SK-N-SH (cell line): Measurements from ENCODE around the gene AARS2. TPM values are rescaled to one million over a fixed set of nuclear protein-coding genes. Genes with fewer than 3 reads are reported as not detected.

Experiments
- CTCF ChIA-PET: fragments of 300-600, 350-600 bp; formaldehyde crosslinking; extraction: SDS; loops from one replicate; lab custom pipeline; 2021; lab: Yijun Ruan, JAX
- POLR2A ChIA-PET: fragments of 350-600 bp; sonication (Branson Sonifier 250); formaldehyde crosslinking; extraction: SDS; loops from one replicate; lab custom pipeline; 2020; ENCODE audit warnings: antibody characterized with exemption, inconsistent platforms; lab: Yijun Ruan, JAX
- DNase-seq: peaks from one replicate; pipeline ENCODE4 v3.0.0; 2012
- H2AFZ ChIP-seq: fragments of 200-600 bp; sonication (generic); 2 replicates; pipeline ENCODE4 v1.8.1; 2016; ENCODE audit warnings: antibody characterized with exemption, mild to moderate bottlenecking, low read depth
- H3F3A ChIP-seq: fragments of 200-600 bp; sonication (generic); replicated peaks from 2 replicates; pipeline ENCODE3; 2016; ENCODE audit warnings: antibody characterized with exemption, mild to moderate bottlenecking; ENCODE audit not compliant: insufficient read depth
- H3K27ac ChIP-seq, 2 experiments: fragments of 200-500 bp in 1 of 2; fragments of 200-600 bp in 1 of 2; sonication (Bioruptor generic) in 1 of 2; sonication (generic), shearing (Covaris generic) in 1 of 2; 2 replicates each; pipeline versions ENCODE4 v1.5.1 to v1.6.1; 2014 to 2016; ENCODE audit warnings: low read depth in 2 of 2, inconsistent platforms in 1 of 2, low read length in 1 of 2, mild to moderate bottlenecking in 1 of 2, mixed read lengths in 1 of 2
- H3K27me3 ChIP-seq: fragments of 200-600 bp; sonication (generic), shearing (Covaris generic); 2 replicates; pipeline ENCODE4 v1.6.1; 2016; ENCODE audit warnings: mixed run types; ENCODE audit not compliant: insufficient read depth
- H3K36me3 ChIP-seq, 2 experiments: fragments of 200-500 bp in 1 of 2; fragments of 200-600 bp in 1 of 2; sonication (Bioruptor generic) in 1 of 2; sonication (generic) in 1 of 2; replicated peaks in 1 of 2; 2 replicates each; pipeline versions ENCODE3 to v1.5.1; 2014 to 2016; ENCODE audit warnings: low read length in 1 of 2, mild to moderate bottlenecking in 1 of 2; ENCODE audit not compliant: insufficient read depth in 2 of 2, control insufficient read depth in 1 of 2
- H3K4me1 ChIP-seq, 2 experiments: fragments of 200-500 bp in 1 of 2; fragments of 200-600 bp in 1 of 2; sonication (Bioruptor generic) in 1 of 2; sonication (generic), shearing (Covaris generic) in 1 of 2; 2 replicates each; pipeline versions ENCODE4 v1.5.1 to v1.6.1; 2014 to 2016; ENCODE audit warnings: low read depth in 1 of 2, low read length in 1 of 2, mixed run types in 1 of 2; ENCODE audit not compliant: insufficient read depth in 2 of 2, control insufficient read depth in 1 of 2
- H3K4me2 ChIP-seq: fragments of 200-600 bp; sonication (generic), shearing (Covaris generic); 2 replicates; pipeline ENCODE4 v1.6.1; 2017; ENCODE audit warnings: mixed run types
- H3K4me3 ChIP-seq, 2 experiments: fragments of 200-500 bp in 1 of 2; fragments of 200-600 bp in 1 of 2; sonication (Bioruptor generic) in 1 of 2; sonication (generic), shearing (Covaris generic) in 1 of 2; 2 replicates each; pipeline versions ENCODE4 v1.5.1 to v1.8.1; 2014 to 2016; ENCODE audit warnings: low read depth in 2 of 2, inconsistent platforms in 1 of 2, low read length in 1 of 2, mild to moderate bottlenecking in 1 of 2, mixed read lengths in 1 of 2, moderate library complexity in 1 of 2
- H3K79me2 ChIP-seq: fragments of 200-600 bp; sonication (generic); 2 replicates; pipeline ENCODE4 v1.8.1; 2017; ENCODE audit warnings: mild to moderate bottlenecking; ENCODE audit not compliant: insufficient read depth
- H3K9ac ChIP-seq: fragments of 200-600 bp; sonication (generic); 2 replicates; pipeline ENCODE4 v1.6.1; 2017; ENCODE audit warnings: mixed run types
- H3K9me2 ChIP-seq: fragments of 200-600 bp; sonication (generic); 2 replicates; pipeline ENCODE4 v1.6.1; 2017; ENCODE audit warnings: mixed run types
- H3K9me3 ChIP-seq: fragments of 200-600 bp; sonication (generic); 2 replicates; pipeline ENCODE4 v1.6.1; 2017; ENCODE audit warnings: mixed run types, mild to moderate bottlenecking, moderate library complexity
- H4K20me1 ChIP-seq: fragments of 200-600 bp; sonication (generic); 2 replicates; pipeline ENCODE4 v1.6.1; 2017; ENCODE audit warnings: mild to moderate bottlenecking, mixed run types; ENCODE audit not compliant: insufficient read depth
- EP300 ChIP-seq, 2 experiments: IDR thresholded peaks; 2 replicates each; pipeline versions ENCODE4 v1.4.0 to v1.6.1; 2012; ENCODE audit warnings: borderline replicate concordance in 1 of 2, low read depth in 1 of 2, low read length in 1 of 2
- FOXM1 ChIP-seq: IDR thresholded peaks from 2 replicates; pipeline ENCODE4 v1.4.0; 2012; ENCODE audit warnings: low read depth, mild to moderate bottlenecking
- GABPA ChIP-seq: IDR thresholded peaks from 2 replicates; pipeline ENCODE4 v1.4.0; 2012; ENCODE audit warnings: low read depth, mild to moderate bottlenecking
- NFIC ChIP-seq: IDR thresholded peaks from 2 replicates; pipeline ENCODE4 v1.4.0; 2012; ENCODE audit warnings: borderline replicate concordance
- RCOR1 ChIP-seq: fragments of 150-350 bp; IDR thresholded peaks from 2 replicates; pipeline ENCODE4 v1.6.1; 2017; ENCODE audit warnings: antibody characterized with exemption, low read length
- RFX5 ChIP-seq: IDR thresholded peaks from 2 replicates; pipeline ENCODE4 v1.6.1; 2012; ENCODE audit warnings: mild to moderate bottlenecking, improper control_type of control experiment, low read length
- WGBS: methylation state at CpG from one replicate; pipeline ENCODE4 v1.1.6; 2017; ENCODE audit warnings: low lambda C conversion rate; 5-methylcytosine and 5-hydroxymethylcytosine counted together
- polyA plus RNA-seq, 3 experiments: library from polyadenylated mRNA; depleted of rRNA; stranded (reverse); fragments of >200 nt; gene quantifications; 2 replicates each; pipeline ENCODE4 v1.2.3, GENCODE V29; 2012
- TF ChIP-seq, protein P1 (sequence below): IDR thresholded peaks from 2 replicates; pipeline ENCODE4 v1.4.0; 2012; ENCODE audit warnings: low read depth, borderline replicate concordance
- TF ChIP-seq, protein P2 (sequence below): fragments of 150-350 bp; IDR thresholded peaks from 2 replicates; pipeline ENCODE4 v1.6.1; 2016; ENCODE audit warnings: mild to moderate bottlenecking, low read depth, low read length
- TF ChIP-seq, protein P3 (sequence below): IDR thresholded peaks from 2 replicates; pipeline ENCODE4 v1.4.0; 2012; ENCODE audit warnings: low read depth, borderline replicate concordance
- TF ChIP-seq, protein P4 (sequence below): IDR thresholded peaks from 2 replicates; pipeline ENCODE4; 2012
- TF ChIP-seq, protein P5 (sequence below): fragments of 200-600 bp; sonication (generic); IDR thresholded peaks from 2 replicates; pipeline ENCODE4 v1.6.1; 2017; ENCODE audit warnings: antibody characterized with exemption, mild to moderate bottlenecking, moderate library complexity
- TF ChIP-seq, protein P6 (sequence below): fragments of 150-350 bp; IDR thresholded peaks from 2 replicates; pipeline ENCODE4 v1.6.1; 2017; ENCODE audit warnings: antibody characterized with exemption, low read length, low read depth, borderline replicate concordance
- TF ChIP-seq, protein P7 (sequence below): IDR thresholded peaks from 2 replicates; pipeline ENCODE4 v1.4.0; 2012; ENCODE audit warnings: low read depth

AARS2 gene
- polyA plus RNA-seq, 1 of the 3 experiments (the other 2 are of a cell fraction), result 9.5 TPM

DNA sequence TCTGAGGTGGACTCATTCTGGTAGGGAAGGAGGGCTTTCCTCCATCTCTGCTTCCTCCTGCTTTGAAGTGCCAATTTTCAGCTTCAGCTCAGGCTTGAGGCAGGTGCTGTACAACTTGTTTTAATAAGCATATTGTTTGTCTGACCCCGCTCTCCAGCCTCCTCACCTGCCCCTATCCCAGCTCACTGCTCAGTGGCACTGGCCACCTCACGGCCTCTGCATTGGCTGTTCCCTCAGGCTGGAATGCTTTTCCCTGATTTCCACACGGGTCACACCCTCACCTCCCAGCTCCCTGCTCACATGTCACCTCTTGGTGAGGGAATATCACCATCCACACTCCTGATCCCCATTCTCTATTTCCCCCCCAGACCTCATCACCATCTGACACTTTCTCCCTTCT is 14.3 kb downstream of the AARS2 start:
- H2AFZ ChIP-seq, result no peak overlapping the region
- TF ChIP-seq, protein P1, sequence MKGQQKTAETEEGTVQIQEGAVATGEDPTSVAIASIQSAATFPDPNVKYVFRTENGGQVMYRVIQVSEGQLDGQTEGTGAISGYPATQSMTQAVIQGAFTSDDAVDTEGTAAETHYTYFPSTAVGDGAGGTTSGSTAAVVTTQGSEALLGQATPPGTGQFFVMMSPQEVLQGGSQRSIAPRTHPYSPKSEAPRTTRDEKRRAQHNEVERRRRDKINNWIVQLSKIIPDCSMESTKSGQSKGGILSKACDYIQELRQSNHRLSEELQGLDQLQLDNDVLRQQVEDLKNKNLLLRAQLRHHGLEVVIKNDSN, result no peak
- TF ChIP-seq, protein P2, sequence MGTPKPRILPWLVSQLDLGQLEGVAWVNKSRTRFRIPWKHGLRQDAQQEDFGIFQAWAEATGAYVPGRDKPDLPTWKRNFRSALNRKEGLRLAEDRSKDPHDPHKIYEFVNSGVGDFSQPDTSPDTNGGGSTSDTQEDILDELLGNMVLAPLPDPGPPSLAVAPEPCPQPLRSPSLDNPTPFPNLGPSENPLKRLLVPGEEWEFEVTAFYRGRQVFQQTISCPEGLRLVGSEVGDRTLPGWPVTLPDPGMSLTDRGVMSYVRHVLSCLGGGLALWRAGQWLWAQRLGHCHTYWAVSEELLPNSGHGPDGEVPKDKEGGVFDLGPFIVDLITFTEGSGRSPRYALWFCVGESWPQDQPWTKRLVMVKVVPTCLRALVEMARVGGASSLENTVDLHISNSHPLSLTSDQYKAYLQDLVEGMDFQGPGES, result no peak
- TF ChIP-seq, protein P3, sequence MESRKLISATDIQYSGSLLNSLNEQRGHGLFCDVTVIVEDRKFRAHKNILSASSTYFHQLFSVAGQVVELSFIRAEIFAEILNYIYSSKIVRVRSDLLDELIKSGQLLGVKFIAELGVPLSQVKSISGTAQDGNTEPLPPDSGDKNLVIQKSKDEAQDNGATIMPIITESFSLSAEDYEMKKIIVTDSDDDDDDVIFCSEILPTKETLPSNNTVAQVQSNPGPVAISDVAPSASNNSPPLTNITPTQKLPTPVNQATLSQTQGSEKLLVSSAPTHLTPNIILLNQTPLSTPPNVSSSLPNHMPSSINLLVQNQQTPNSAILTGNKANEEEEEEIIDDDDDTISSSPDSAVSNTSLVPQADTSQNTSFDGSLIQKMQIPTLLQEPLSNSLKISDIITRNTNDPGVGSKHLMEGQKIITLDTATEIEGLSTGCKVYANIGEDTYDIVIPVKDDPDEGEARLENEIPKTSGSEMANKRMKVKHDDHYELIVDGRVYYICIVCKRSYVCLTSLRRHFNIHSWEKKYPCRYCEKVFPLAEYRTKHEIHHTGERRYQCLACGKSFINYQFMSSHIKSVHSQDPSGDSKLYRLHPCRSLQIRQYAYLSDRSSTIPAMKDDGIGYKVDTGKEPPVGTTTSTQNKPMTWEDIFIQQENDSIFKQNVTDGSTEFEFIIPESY, result no peak
- TF ChIP-seq EP300 (IDR thresholded peaks at IDR 0.05; ENCODE audit: borderline replicate concordance in 1 of 2, low read depth in 1 of 2, low read length in 1 of 2) (no peak), RCOR1 (no peak), NFIC (no peak)
- TF ChIP-seq, protein P4, sequence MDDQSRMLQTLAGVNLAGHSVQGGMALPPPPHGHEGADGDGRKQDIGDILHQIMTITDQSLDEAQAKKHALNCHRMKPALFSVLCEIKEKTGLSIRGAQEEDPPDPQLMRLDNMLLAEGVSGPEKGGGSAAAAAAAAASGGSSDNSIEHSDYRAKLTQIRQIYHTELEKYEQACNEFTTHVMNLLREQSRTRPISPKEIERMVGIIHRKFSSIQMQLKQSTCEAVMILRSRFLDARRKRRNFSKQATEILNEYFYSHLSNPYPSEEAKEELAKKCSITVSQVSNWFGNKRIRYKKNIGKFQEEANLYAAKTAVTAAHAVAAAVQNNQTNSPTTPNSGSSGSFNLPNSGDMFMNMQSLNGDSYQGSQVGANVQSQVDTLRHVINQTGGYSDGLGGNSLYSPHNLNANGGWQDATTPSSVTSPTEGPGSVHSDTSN, result no peak
- no peak overlapping the region for H3K4me2 ChIP-seq
- peaks cover 16% of the 10 kb centered on the region; the same call in 1 of the 2 replicates for H3K27me3 ChIP-seq
- POLR2A ChIA-PET, result interaction anchor here (0.6 to 1.1 kb wide), 4 partner anchors 10 to 43 kb away, joined by 3 to 4 read pairs (median 4); partner anchors contain the start of genes SPATS1 and TMEM151B
- no peaks in the 10 kb centered on the region for H3K79me2 ChIP-seq
- no peaks in the 10 kb centered on the region for H3F3A ChIP-seq
- H3K9me2 ChIP-seq, result no peaks in the 10 kb centered on the region
- CTCF ChIA-PET, result interaction anchor here (0.9 to 16.5 kb wide), 7 partner anchors 11 to 40 kb away, joined by 3 to 238 read pairs (median 6); partner anchors contain the start of genes AARS2, NFKBIE and TMEM151B
- no peak overlapping the region for H3K27ac ChIP-seq
- H3K4me3 ChIP-seq, result no peak overlapping the region
- no peaks in the 10 kb centered on the region for H4K20me1 ChIP-seq
- 95% methylated on average over 3 of the region's 3 CpGs for WGBS
- peak; percentile 19 for DNase-seq
- no peaks in the 10 kb centered on the region for H3K9me3 ChIP-seq
- H3K4me1 ChIP-seq, result peaks cover 0 to 15% of the 10 kb centered on the region in 2 experiments; a peak in 1 of 4 replicates
- H3K9ac ChIP-seq, result no peak overlapping the region
- H3K36me3 ChIP-seq, result peaks cover 5 to 22% of the 10 kb centered on the region in 2 experiments

DNA sequence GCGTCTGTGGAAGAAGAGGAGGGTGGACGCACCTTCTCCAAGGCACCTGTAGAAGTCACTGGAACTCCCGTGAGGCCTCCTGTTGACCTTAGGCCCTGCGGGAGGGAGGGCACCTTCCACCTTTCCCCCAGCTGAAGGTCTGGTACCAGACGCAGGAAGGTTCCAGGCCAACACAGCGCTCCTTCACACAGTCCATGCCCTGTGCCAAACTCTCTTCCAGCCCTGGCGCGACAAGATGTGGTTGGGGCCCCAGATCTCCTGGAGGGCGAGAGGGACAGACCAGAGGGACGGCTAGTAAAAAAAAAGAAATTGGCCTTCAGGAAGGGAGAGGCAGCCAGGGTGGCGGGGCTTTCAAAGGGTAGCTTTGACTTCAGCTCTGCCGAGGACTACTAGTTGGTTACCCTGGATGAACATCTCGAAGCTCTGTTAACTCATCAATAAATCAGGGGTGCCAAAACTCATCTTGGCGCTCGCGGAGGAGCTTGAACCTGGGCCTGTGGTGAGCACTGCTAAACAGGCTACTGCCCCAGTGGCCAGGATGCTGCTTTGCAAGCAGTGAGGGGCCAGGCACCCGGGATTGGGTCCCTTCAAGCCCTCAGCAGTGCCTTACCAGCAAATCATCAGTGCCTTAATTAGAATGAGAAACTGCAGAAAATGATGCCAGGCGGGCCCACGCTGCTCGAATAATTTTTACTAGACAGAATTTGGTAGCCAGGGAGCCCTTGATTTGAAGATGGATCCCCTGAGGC is 14.9 kb downstream of the AARS2 start:
- Histone ChIP-seq H3K9ac (no peak overlapping the region), H3K27me3 (peaks cover 16% of the 10 kb centered on the region; the same call in 1 of the 2 replicates), H4K20me1 (no peaks in the 10 kb centered on the region), H3K4me3 (peak overlapping the region; percentile 56 to 58; a peak in 2 of 4 replicates), H3K36me3 (peaks cover 0 to 17% of the 10 kb centered on the region in 2 experiments), H3K79me2 (no peaks in the 10 kb centered on the region), H3K4me2 (peak overlapping the region; percentile 97), H3F3A (no peaks in the 10 kb centered on the region), H3K9me3 (no peaks in the 10 kb centered on the region), H3K27ac (no peak overlapping the region), H2AFZ (no peak overlapping the region), H3K4me1 (peaks cover 0 to 15% of the 10 kb centered on the region in 2 experiments; a peak in 1 of 4 replicates), H3K9me2 (no peaks in the 10 kb centered on the region)
- POLR2A ChIA-PET, result interaction anchor here (0.7 to 1.2 kb wide), 5 partner anchors 9 to 44 kb away, joined by 3 to 4 read pairs (median 3); partner anchors contain the start of genes AARS2, SPATS1 and TMEM151B
- WGBS, result 76% methylated on average over 16 of the region's 20 CpGs
- TF ChIP-seq, protein P5, sequence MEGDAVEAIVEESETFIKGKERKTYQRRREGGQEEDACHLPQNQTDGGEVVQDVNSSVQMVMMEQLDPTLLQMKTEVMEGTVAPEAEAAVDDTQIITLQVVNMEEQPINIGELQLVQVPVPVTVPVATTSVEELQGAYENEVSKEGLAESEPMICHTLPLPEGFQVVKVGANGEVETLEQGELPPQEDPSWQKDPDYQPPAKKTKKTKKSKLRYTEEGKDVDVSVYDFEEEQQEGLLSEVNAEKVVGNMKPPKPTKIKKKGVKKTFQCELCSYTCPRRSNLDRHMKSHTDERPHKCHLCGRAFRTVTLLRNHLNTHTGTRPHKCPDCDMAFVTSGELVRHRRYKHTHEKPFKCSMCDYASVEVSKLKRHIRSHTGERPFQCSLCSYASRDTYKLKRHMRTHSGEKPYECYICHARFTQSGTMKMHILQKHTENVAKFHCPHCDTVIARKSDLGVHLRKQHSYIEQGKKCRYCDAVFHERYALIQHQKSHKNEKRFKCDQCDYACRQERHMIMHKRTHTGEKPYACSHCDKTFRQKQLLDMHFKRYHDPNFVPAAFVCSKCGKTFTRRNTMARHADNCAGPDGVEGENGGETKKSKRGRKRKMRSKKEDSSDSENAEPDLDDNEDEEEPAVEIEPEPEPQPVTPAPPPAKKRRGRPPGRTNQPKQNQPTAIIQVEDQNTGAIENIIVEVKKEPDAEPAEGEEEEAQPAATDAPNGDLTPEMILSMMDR, result 0 out of 2 replicates have a peak, but pooled peaks have one; percentile 7
- no peak for TF ChIP-seq RFX5
- TF ChIP-seq, protein P6, sequence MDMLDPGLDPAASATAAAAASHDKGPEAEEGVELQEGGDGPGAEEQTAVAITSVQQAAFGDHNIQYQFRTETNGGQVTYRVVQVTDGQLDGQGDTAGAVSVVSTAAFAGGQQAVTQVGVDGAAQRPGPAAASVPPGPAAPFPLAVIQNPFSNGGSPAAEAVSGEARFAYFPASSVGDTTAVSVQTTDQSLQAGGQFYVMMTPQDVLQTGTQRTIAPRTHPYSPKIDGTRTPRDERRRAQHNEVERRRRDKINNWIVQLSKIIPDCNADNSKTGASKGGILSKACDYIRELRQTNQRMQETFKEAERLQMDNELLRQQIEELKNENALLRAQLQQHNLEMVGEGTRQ, result no peak
- no peak for TF ChIP-seq GABPA
- no peak for TF ChIP-seq FOXM1
- TF ChIP-seq, protein P7, sequence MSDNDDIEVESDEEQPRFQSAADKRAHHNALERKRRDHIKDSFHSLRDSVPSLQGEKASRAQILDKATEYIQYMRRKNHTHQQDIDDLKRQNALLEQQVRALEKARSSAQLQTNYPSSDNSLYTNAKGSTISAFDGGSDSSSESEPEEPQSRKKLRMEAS, result no peak
- peak; percentile 57 for DNase-seq
- CTCF ChIA-PET, result interaction anchor here (0.9 to 16.5 kb wide), 12 partner anchors 7 to 125 kb away, joined by 3 to 238 read pairs (median 4); partner anchors contain the start of genes AARS2, NFKBIE, SLC35B2 and TMEM151B
